Natural killer cell (primary cell): ENCODE measurements around the gene HHAT. TPM values are rescaled to one million over a fixed set of nuclear protein-coding genes. Genes with fewer than 3 reads are reported as not detected.

Experiments
- ATAC-seq, 3 donors: fragments of 150-1000 bp in 2 of 3; fragments of 200-7000 bp in 1 of 3; cut with Tn5 transposase; 1 replicate in 1 of 3; 2 replicates in 2 of 3; pipeline ENCODE4 v1.10.0; 2021; ENCODE audit warnings: mild to moderate bottlenecking in 2 of 3, moderate library complexity in 2 of 3
- DNase-seq, 2 donors: peaks; one replicate each; pipeline versions ENCODE4 v3.0.0 to v3.0.0-alpha.2; 2013 to 2021; ENCODE audit warnings: mixed read lengths in 1 of 2
- H3K27ac ChIP-seq: one replicate; pipeline ENCODE4 v1.5.1; 2013; ENCODE audit warnings: mild to moderate bottlenecking, low read length
- H3K27me3 ChIP-seq: one replicate; pipeline ENCODE4 v1.6.1; 2013; ENCODE audit warnings: low read length; ENCODE audit not compliant: control insufficient read depth, insufficient read depth
- H3K36me3 ChIP-seq: one replicate; pipeline ENCODE4 v1.6.1; 2013; ENCODE audit warnings: low read length; ENCODE audit not compliant: control insufficient read depth, insufficient read depth
- H3K4me1 ChIP-seq: one replicate; pipeline ENCODE4 v1.6.1; 2013; ENCODE audit warnings: low read length; ENCODE audit not compliant: control insufficient read depth, insufficient read depth
- H3K4me3 ChIP-seq: one replicate; pipeline ENCODE4 v1.5.1; 2013; ENCODE audit warnings: low read length
- H3K9me3 ChIP-seq: one replicate; pipeline ENCODE4 v1.6.1; 2013; ENCODE audit warnings: low read length; ENCODE audit not compliant: control insufficient read depth, insufficient read depth
- H3K27ac Mint-ChIP-seq, 2 donors: one replicate each; pipeline ENCODE4 v1.8.0; 2022; ENCODE audit warnings: mild to moderate bottlenecking in 2 of 2, mixed read lengths in 2 of 2, moderate library complexity in 1 of 2
- H3K27me3 Mint-ChIP-seq, 2 donors: one replicate each; pipeline ENCODE4 v1.8.0; 2022; ENCODE audit warnings: low read depth in 2 of 2, mixed read lengths in 2 of 2
- H3K36me3 Mint-ChIP-seq: one replicate; pipeline ENCODE4 v1.8.0; 2022; ENCODE audit warnings: mixed read lengths
- H3K4me1 Mint-ChIP-seq, 2 donors: one replicate each; pipeline ENCODE4 v1.8.0; 2022; ENCODE audit warnings: mixed read lengths in 2 of 2
- H3K4me3 Mint-ChIP-seq: one replicate; pipeline ENCODE4 v1.8.0; 2022; ENCODE audit warnings: mild to moderate bottlenecking, moderate library complexity, mixed read lengths
- H3K9me3 Mint-ChIP-seq, 2 donors: one replicate each; pipeline ENCODE4 v1.8.0; 2022; ENCODE audit warnings: mixed read lengths in 2 of 2
- CTCF ChIP-seq: fragments of 200-600 bp; IDR thresholded peaks from one replicate; pipeline ENCODE4 v1.8.0; 2022; ENCODE audit warnings: antibody characterized with exemption
- WGBS: methylation state at CpG from one replicate; pipeline ENCODE4 v1.1.7; 2013; ENCODE audit warnings: missing lambda C conversion rate; ENCODE audit not compliant: insufficient coverage; 5-methylcytosine and 5-hydroxymethylcytosine counted together
- intact Hi-C: fragments of 100-400 bp; cut with micrococcal nuclease; formaldehyde crosslinking; loops from one replicate; pipeline ENCODE4 v1.14.2; 2022
- total RNA-seq, 4 donors: library from RNA; stranded (reverse); fragments of 120-200 nt in 1 of 4; gene quantifications; one replicate each; pipeline versions ENCODE4 v1.2.3 to v1.2.4, GENCODE V29; 2013 to 2022

The HHAT gene
- total RNA-seq, 3 donors from 2014 or later (not counting 1 experiment from before 2014, with no cell fraction given) = 0.79 to 1.1 (median 0.82) TPM

GRCh38 chr1:210684466-210685294, 356.0 kb downstream of the HHAT start:
- WGBS = 44% methylated on average over 5 of the region's 5 CpGs

GRCh38 chr1:210685295-210685650, 356.6 kb downstream of the HHAT start:
- ATAC-seq = no peak
- Histone ChIP-seq H3K4me3 (no peak overlapping the region), H3K36me3 (no peaks in the 10 kb centered on the region), H3K4me1 (no peaks in the 10 kb centered on the region), H3K27ac (no peak overlapping the region), H3K27me3 (no peaks in the 10 kb centered on the region), H3K9me3 (no peaks in the 10 kb centered on the region)
- no peak for TF ChIP-seq CTCF
- Mint-ChIP-seq H3K27ac (no peak overlapping the region), H3K27me3 (no peaks in the 10 kb centered on the region), H3K9me3 (no peaks in the 10 kb centered on the region), H3K36me3 (no peaks in the 10 kb centered on the region), H3K4me1 (peaks cover 0 to 4% of the 10 kb centered on the region in 2 donors), H3K4me3 (no peak overlapping the region)
- 84% methylated on average over 3 of the region's 3 CpGs for WGBS
- intact Hi-C loops = no loop called here
- no peak for DNase-seq

More at GRCh38 chr1:210684466-210685294, 356.0 kb downstream of the HHAT start:
- Mint-ChIP-seq H3K27me3 (no peaks in the 10 kb centered on the region), H3K4me3 (no peak overlapping the region), H3K4me1 (peaks cover 0 to 4% of the 10 kb centered on the region in 2 donors), H3K36me3 (no peaks in the 10 kb centered on the region), H3K27ac (no peak overlapping the region), H3K9me3 (no peaks in the 10 kb centered on the region)
- H3K27ac ChIP-seq = no peak overlapping the region
- no peaks in the 10 kb centered on the region for H3K4me1 ChIP-seq
- no peaks in the 10 kb centered on the region for H3K36me3 ChIP-seq
- no peak for ATAC-seq
- no peak overlapping the region for H3K4me3 ChIP-seq
- no peaks in the 10 kb centered on the region for H3K27me3 ChIP-seq
- TF ChIP-seq CTCF = no peak
- intact Hi-C loops = no loop called here
- no peaks in the 10 kb centered on the region for H3K9me3 ChIP-seq
- no peak for DNase-seq

- Mint-ChIP-seq H3K27ac (no peak overlapping the region), H3K9me3 (no peaks in the 10 kb centered on the region), H3K4me3 (no peak overlapping the region), H3K27me3 (no peaks in the 10 kb centered on the region), H3K4me1 (peaks cover 4% of the 10 kb centered on the region in 2 donors), H3K36me3 (no peaks in the 10 kb centered on the region)
- DNase-seq (no peak), ATAC-seq (no peak)
- H3K9me3 ChIP-seq = no peaks in the 10 kb centered on the region
- H3K4me1 ChIP-seq = peaks cover under 1% of the 10 kb centered on the region
- H3K27me3 ChIP-seq = no peaks in the 10 kb centered on the region
- no peak overlapping the region for H3K4me3 ChIP-seq
- no peak overlapping the region for H3K27ac ChIP-seq
- intact Hi-C loops = no loop called here
- no peak for TF ChIP-seq CTCF
- no peaks in the 10 kb centered on the region for H3K36me3 ChIP-seq
- WGBS = 80% methylated on average over 2 of the region's 3 CpGs
Measured at GRCh38 chr1:210686841-210687240, 358.1 kb downstream of the HHAT start.
